T follicular helper cell (primary cell): ENCODE results near the gene TMEM236.
"Not testable (repeated sequence)": the region's sequence is repeated elsewhere in the genome, so short reads cannot be mapped to it uniquely, and the experiment has no call there.

Source experiments
- DNase-seq: peaks from one replicate; pipeline ENCODE4 v3.0.0-alpha.2; 2020; ENCODE audit warnings: low read depth
- total RNA-seq, 2 experiments: gene quantifications; one replicate each; lab custom pipeline; 2026; lab: John Stamatoyannopoulos, UW

The TMEM236 gene
- 0.30 to 0.78 reads per million in 2 experiments for total RNA-seq

GRCh38 chr10:17751781-17752445, at the start of gene TMEM236:
Gene TMEM236 (plus strand): TSS chr10:17752201. CDS start chr10:17752296, 95 bp downstream.
- no peak for DNase-seq

- DNase-seq = no peak
Measured at GRCh38 chr10:17703706-17704105, 48.3 kb upstream of the TMEM236 start.

- DNase-seq = no peak
Measured at GRCh38 chr10:17708821-17709220, 43.2 kb upstream of the TMEM236 start.

GRCh38 chr10:17709492-17709891, 42.5 kb upstream of the TMEM236 start:
- no peak for DNase-seq

GRCh38 chr10:17710181-17710580, 41.8 kb upstream of the TMEM236 start:
- DNase-seq = no peak

GRCh38 chr10:17712053-17712452, 39.9 kb upstream of the TMEM236 start:
- no peak for DNase-seq

GRCh38 chr10:17712717-17713471, 39.1 kb upstream of the TMEM236 start:
- DNase-seq = no peak

GRCh38 chr10:17713758-17714157, 38.2 kb upstream of the TMEM236 start:
- DNase-seq = no peak

- no peak for DNase-seq
Measured at GRCh38 chr10:17716161-17716560, 35.8 kb upstream of the TMEM236 start.

GRCh38 chr10:17722317-17723014, 29.5 kb upstream of the TMEM236 start:
- DNase-seq = not testable (repeated sequence)

GRCh38 chr10:17725703-17726102, 26.3 kb upstream of the TMEM236 start:
- no peak for DNase-seq

- DNase-seq = no peak
Measured at GRCh38 chr10:17729630-17730029, 22.4 kb upstream of the TMEM236 start.

- DNase-seq = no peak
Measured at GRCh38 chr10:17730667-17731066, 21.3 kb upstream of the TMEM236 start.

- no peak for DNase-seq
Measured at GRCh38 chr10:17731331-17732020, 20.5 kb upstream of the TMEM236 start.

- no peak for DNase-seq
Measured at GRCh38 chr10:17733620-17734019, 18.4 kb upstream of the TMEM236 start.

- no peak for DNase-seq
Measured at GRCh38 chr10:17734432-17735080, 17.4 kb upstream of the TMEM236 start.

- DNase-seq = no peak
Measured at GRCh38 chr10:17735166-17735941, 16.6 kb upstream of the TMEM236 start.

- no peak for DNase-seq
Measured at GRCh38 chr10:17736223-17736622, 15.8 kb upstream of the TMEM236 start.

GRCh38 chr10:17737027-17737965, 14.7 kb upstream of the TMEM236 start:
- no peak for DNase-seq

GRCh38 chr10:17740668-17741067, 11.3 kb upstream of the TMEM236 start:
- DNase-seq = no peak
